Body of pancreas (tissue), 4 donors: ENCODE data around the gene DAPP1.

Experiments used
- CTCF ChIP-seq, 7 experiments: fragments of 450-650 bp in 4 of 7; fragments of 200-600 bp in 3 of 7; sonication (generic) in 3 of 7; IDR thresholded peaks; one replicate each; pipeline ENCODE4 v1.5.1; 2016 to 2019; ENCODE audit warnings: antibody characterized with exemption in 7 of 7
- POLR2A ChIP-seq, 3 donors: fragments of 450-650 bp; IDR thresholded peaks; one replicate each; pipeline ENCODE4 v1.6.1; 2016; ENCODE audit warnings: antibody characterized with exemption in 3 of 3, mild to moderate bottlenecking in 2 of 3

- TF ChIP-seq CTCF (IDR thresholded peaks at IDR 0.05) (no peak), POLR2A (IDR thresholded peaks at IDR 0.05) (no peak)
These were observed 77.2 kb downstream of the DAPP1 start for GRCh38 chr4:99893839-99894160.
